PC-3 (cell line): ENCODE data around the gene TBCEL.

Source experiments
- CTCF ChIP-seq: fragments of 300-600 bp; sonication (generic); conservative IDR thresholded peaks from 2 replicates; pipeline ENCODE4 v1.5.1; 2017; ENCODE audit warnings: antibody characterized with exemption, low read depth, mild to moderate bottlenecking, low read length
- EZH2 ChIP-seq: fragments of 300-600 bp; sonication (generic); IDR thresholded peaks from one replicate; pipeline ENCODE4 v1.6.1; 2017; ENCODE audit warnings: antibody characterized with exemption, mild to moderate bottlenecking, low read length; ENCODE audit not compliant: unreplicated experiment
- EZH2phosphoT487 ChIP-seq: fragments of 300-600 bp; sonication (generic); IDR thresholded peaks from 2 replicates; pipeline ENCODE4 v1.6.1; 2018; ENCODE audit warnings: mild to moderate bottlenecking, antibody characterized with exemption, low read length, borderline replicate concordance

- TF ChIP-seq CTCF: no peak
- TF ChIP-seq EZH2phosphoT487: no peak
- no peak for TF ChIP-seq EZH2
Measured at GRCh38 chr11:121106812-121107211, 82.9 kb downstream of the TBCEL start.
